K562 (cell line): ENCODE results near the gene NRIP2. TPM values are rescaled to one million over a fixed set of nuclear protein-coding genes. Genes with fewer than 3 reads are reported as not detected.
A peak's percentile ranks its signal among the peaks of the same experiment; 100 is the strongest.

Source experiments
- E2F1 ChIP-seq: sonication (generic); formaldehyde crosslinking; IDR thresholded peaks from 2 replicates; pipeline ENCODE4 v1.8.1; 2023; ENCODE audit warnings: mild to moderate bottlenecking, missing genetic modification reagents, moderate library complexity
- E2F3 ChIP-seq: fragments of 250-450 bp; sonication (Bioruptor Pico); IDR thresholded peaks from 2 replicates; pipeline ENCODE4 v1.4.0; 2020; ENCODE audit warnings: mild to moderate bottlenecking
- ELF1 ChIP-seq: fragments of 200-800 bp; sonication (Bioruptor generic); IDR thresholded peaks from 2 replicates; pipeline ENCODE4 v1.6.1; 2016; ENCODE audit warnings: missing genetic modification characterization, missing compliant biosample characterization
- HMGN3 ChIP-seq: IDR thresholded peaks from 2 replicates; pipeline ENCODE4 v1.6.1; 2011; ENCODE audit warnings: borderline replicate concordance, low read depth, mild to moderate bottlenecking, mixed read lengths, low read length; ENCODE audit not compliant: insufficient read length; ENCODE audit errors: extremely low read depth
- HNRNPUL1 ChIP-seq: fragments of 200-400 bp; formaldehyde crosslinking; IDR thresholded peaks from 2 replicates; pipeline ENCODE4 v1.6.1; 2017; ENCODE audit warnings: low read length
- JUND ChIP-seq, 2 experiments: IDR thresholded peaks; 2 replicates in 1 of 2; 3 replicates in 1 of 2; pipeline ENCODE4 v1.6.1; 2011; ENCODE audit warnings: borderline replicate concordance in 2 of 2, low read depth in 2 of 2, low read length in 2 of 2, improper control_type of control experiment in 1 of 2, missing biosample characterization in 1 of 2, missing genetic modification characterization in 1 of 2, missing genetic modification reagents in 1 of 2
- KLF6 ChIP-seq: fragments of 250-450 bp; sonication (Bioruptor Pico); IDR thresholded peaks from 2 replicates; pipeline ENCODE4 v1.4.0; 2020; ENCODE audit warnings: mild to moderate bottlenecking, moderate library complexity, borderline replicate concordance
- LCOR ChIP-seq: sonication (generic); formaldehyde crosslinking; IDR thresholded peaks from 2 replicates; pipeline ENCODE4 v1.8.0; 2022; ENCODE audit warnings: mild to moderate bottlenecking, missing genetic modification reagents
- MECOM ChIP-seq: fragments of 250-450 bp; sonication (Bioruptor Pico); IDR thresholded peaks from 2 replicates; pipeline ENCODE4 v1.8.0; 2022; ENCODE audit warnings: inconsistent platforms
- NCOA4 ChIP-seq: fragments of 450-650 bp; IDR thresholded peaks from 2 replicates; pipeline ENCODE4 v1.6.1; 2018; ENCODE audit warnings: mild to moderate bottlenecking; ENCODE audit not compliant: partially characterized antibody
- NFXL1 ChIP-seq: fragments of 450-650 bp; formaldehyde crosslinking; IDR thresholded peaks from 2 replicates; pipeline ENCODE4 v1.4.0; 2021; ENCODE audit warnings: mild to moderate bottlenecking
- POLR2H ChIP-seq: IDR thresholded peaks from 2 replicates; pipeline ENCODE4 v1.6.1; 2016; ENCODE audit warnings: missing genetic modification characterization, low read depth, mild to moderate bottlenecking, control low read depth, missing compliant biosample characterization, moderate library complexity
- SMAD1 ChIP-seq: fragments of 150-350 bp; IDR thresholded peaks from 2 replicates; pipeline ENCODE4 v1.6.1; 2014; ENCODE audit warnings: low read length, low read depth; ENCODE audit not compliant: partially characterized antibody
- SNIP1 ChIP-seq: fragments of 450-650 bp; IDR thresholded peaks from 2 replicates; pipeline ENCODE4 v1.7.1; 2017; ENCODE audit warnings: low read depth, mild to moderate bottlenecking
- TFAM ChIP-seq: fragments of 250-450 bp; sonication (Bioruptor Pico); conservative IDR thresholded peaks from 2 replicates; pipeline ENCODE4 v1.5.0; 2021; ENCODE audit warnings: mild to moderate bottlenecking, moderate library complexity
- THRB ChIP-seq: fragments of 450-650 bp; formaldehyde crosslinking; conservative IDR thresholded peaks from 2 replicates; pipeline ENCODE4 v1.4.0; 2022; ENCODE audit warnings: mild to moderate bottlenecking, missing genetic modification characterization
- USF1 ChIP-seq: sonication (generic); formaldehyde crosslinking; IDR thresholded peaks from 2 replicates; pipeline ENCODE4 v1.9.0; 2022; ENCODE audit warnings: mild to moderate bottlenecking, missing genetic modification reagents
- ZNF124 ChIP-seq: sonication (generic); formaldehyde crosslinking; IDR thresholded peaks from 2 replicates; pipeline ENCODE4 v1.8.1; 2022; ENCODE audit warnings: missing genetic modification reagents
- ZNF347 ChIP-seq: fragments of 450-650 bp; formaldehyde crosslinking; IDR thresholded peaks from 2 replicates; pipeline ENCODE4 v1.4.0; 2020; ENCODE audit warnings: low read depth, mild to moderate bottlenecking, moderate library complexity
- ZNF408 ChIP-seq: fragments of 250-450 bp; sonication (Bioruptor Pico); IDR thresholded peaks from 2 replicates; pipeline ENCODE4 v1.4.0; 2020; ENCODE audit warnings: low read depth, mild to moderate bottlenecking, moderate library complexity
- ZNF696 ChIP-seq: fragments of 250-450 bp; sonication (Bioruptor Pico); conservative IDR thresholded peaks from 2 replicates; pipeline ENCODE4 v1.4.0; 2020; ENCODE audit warnings: mild to moderate bottlenecking, moderate library complexity
- ZNF778 ChIP-seq: fragments of 450-650 bp; formaldehyde crosslinking; IDR thresholded peaks from 2 replicates; pipeline ENCODE4 v1.4.0; 2020; ENCODE audit warnings: mild to moderate bottlenecking, moderate library complexity
- polyA plus RNA-seq, 8 experiments: library from polyadenylated mRNA; depleted of rRNA in 4 of 8; stranded (reverse) in 5 of 8; unstranded in 3 of 8; fragments of >200 nt; fragmentation: Nextera tagmentation in 2 of 8; fragmentation: Illumina TruSeq in 1 of 8; extraction: Ambion mirVana in 2 of 8; extraction: Trizol in 1 of 8; gene quantifications; 2 replicates each; pipeline versions ENCODE4 v1.2.1 to v1.2.3, GENCODE V29; 2011 to 2014; ENCODE audit warnings: inconsistent platforms in 1 of 8, missing spikeins in 1 of 8
- total RNA-seq, 7 experiments: library from RNA; depleted of rRNA in 6 of 7; stranded (reverse); fragments of >200 nt in 6 of 7; fragmentation: Illumina TruSeq in 2 of 7; extraction: Trizol in 2 of 7; gene quantifications; 2 replicates each; pipeline versions ENCODE4 v1.2.1 to v1.2.3, GENCODE V29; 2011 to 2021; ENCODE audit warnings: low replicate concordance in 1 of 7
- TF ChIP-seq, protein P1 (sequence below): sonication (generic); formaldehyde crosslinking; IDR thresholded peaks from 2 replicates; pipeline ENCODE4 v1.8.1; 2023; ENCODE audit warnings: mild to moderate bottlenecking, missing genetic modification reagents

Gene NRIP2
- total and polyA plus RNA-seq, 9 of the 15 experiments (the other 6 are each of a cell fraction or from before 2014, with no cell fraction given), result 0.07 to 0.10 TPM; not detected in 7

DNA sequence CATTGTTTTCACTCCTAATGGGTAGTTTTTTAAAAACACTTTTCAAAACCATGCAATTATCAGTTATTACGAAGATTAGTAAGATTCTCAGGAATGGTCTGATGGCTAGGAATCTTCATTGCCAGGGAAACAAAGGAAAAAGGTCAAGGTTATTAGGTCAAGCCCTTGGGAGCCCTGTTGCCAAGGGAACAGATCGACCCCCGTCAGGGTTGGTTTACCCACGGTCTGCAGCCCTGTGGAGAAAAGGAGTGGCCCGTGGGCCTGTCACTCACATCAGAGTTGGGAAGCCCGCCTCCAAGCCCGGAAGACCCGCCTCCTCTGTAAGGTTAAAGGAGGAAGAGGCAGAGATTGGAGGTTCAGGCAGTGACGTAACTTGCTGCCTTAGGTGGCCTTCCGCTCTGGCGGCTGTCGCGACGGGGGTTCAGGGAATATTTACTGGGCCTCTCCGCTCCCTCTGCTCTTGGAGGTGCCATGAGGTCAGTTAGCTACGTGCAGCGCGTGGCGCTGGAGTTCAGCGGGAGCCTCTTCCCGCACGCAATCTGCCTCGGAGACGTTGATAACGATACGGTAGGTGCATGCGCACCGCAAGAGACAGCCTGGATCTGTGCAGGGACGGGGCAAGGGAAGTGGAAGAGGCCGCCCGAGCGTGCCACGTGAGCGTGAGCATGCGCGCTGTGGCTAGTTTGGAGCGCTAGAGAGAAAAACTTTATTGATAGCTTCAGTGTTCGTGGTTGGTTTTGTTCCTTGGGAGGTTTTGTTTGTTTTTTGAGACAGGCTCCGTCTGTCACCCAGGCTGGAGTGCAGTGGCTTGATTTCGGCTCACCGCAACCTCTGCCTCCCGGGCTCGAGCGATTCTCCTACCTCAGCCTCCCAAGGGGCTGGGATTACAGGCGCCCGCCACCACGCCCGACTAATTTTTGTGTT, 22.3 kb downstream of the NRIP2 start, which contains the start of gene ITFG2 (continued):
- TF ChIP-seq ZNF778 (CRISPR knock-in tag) (no peak), ZNF696 (CRISPR knock-in tag) (no peak), LCOR (CRISPR knock-in tag) (peak; percentile 74; the same call in 1 of the 2 replicates), HMGN3 (no peak), MECOM (CRISPR knock-in tag) (no peak), TFAM (CRISPR knock-in tag) (no peak), JUND (IDR thresholded peaks at IDR 0.05; ENCODE audit: borderline replicate concordance, low read depth, low read length) (peak; percentile 64; the same call in 1 of the 2 replicates), JUND (tag; IDR thresholded peaks at IDR 0.05; ENCODE audit: borderline replicate concordance, low read depth, low read length) (peak; percentile 78; the same call in 2 of the 3 replicates), ELF1 (tag) (peak; percentile 71), HNRNPUL1 (no peak), POLR2H (tag) (peak; percentile 73), NFXL1 (CRISPR knock-in tag) (no peak), THRB (no peak), E2F1 (CRISPR knock-in tag) (no peak), USF1 (CRISPR knock-in tag) (peak; percentile 87), NCOA4 (no peak), SNIP1 (no peak), ZNF408 (no peak), ZNF124 (CRISPR knock-in tag) (no peak), ZNF347 (CRISPR knock-in tag) (no peak), KLF6 (CRISPR knock-in tag) (no peak), SMAD1 (no peak), E2F3 (no peak)
- TF ChIP-seq, protein P1, sequence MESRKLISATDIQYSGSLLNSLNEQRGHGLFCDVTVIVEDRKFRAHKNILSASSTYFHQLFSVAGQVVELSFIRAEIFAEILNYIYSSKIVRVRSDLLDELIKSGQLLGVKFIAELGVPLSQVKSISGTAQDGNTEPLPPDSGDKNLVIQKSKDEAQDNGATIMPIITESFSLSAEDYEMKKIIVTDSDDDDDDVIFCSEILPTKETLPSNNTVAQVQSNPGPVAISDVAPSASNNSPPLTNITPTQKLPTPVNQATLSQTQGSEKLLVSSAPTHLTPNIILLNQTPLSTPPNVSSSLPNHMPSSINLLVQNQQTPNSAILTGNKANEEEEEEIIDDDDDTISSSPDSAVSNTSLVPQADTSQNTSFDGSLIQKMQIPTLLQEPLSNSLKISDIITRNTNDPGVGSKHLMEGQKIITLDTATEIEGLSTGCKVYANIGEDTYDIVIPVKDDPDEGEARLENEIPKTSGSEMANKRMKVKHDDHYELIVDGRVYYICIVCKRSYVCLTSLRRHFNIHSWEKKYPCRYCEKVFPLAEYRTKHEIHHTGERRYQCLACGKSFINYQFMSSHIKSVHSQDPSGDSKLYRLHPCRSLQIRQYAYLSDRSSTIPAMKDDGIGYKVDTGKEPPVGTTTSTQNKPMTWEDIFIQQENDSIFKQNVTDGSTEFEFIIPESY (CRISPR knock-in tag), result peak; percentile 75
